HL-60 (cell line): ENCODE measurements around the gene SIX4.

Source experiments
- DNase-seq, 2 experiments: peaks; one replicate each; pipeline ENCODE4 v3.0.0-alpha.2; 2010 to 2020; ENCODE audit warnings: low read depth in 1 of 2, low spot score in 1 of 2
- H3K27ac ChIP-seq: fragments of 250-450 bp; sonication (Bioruptor Pico); replicated peaks from 2 replicates; pipeline ENCODE4 v1.5.1; 2020; ENCODE audit warnings: mild to moderate bottlenecking, moderate library complexity
- H3K27me3 ChIP-seq: fragments of 250-450 bp; sonication (Bioruptor Pico); 2 replicates; pipeline ENCODE4 v1.5.1; 2021; ENCODE audit warnings: mild to moderate bottlenecking, moderate library complexity; ENCODE audit not compliant: insufficient read depth, poor library complexity, severe bottlenecking
- H3K4me3 ChIP-seq: replicated peaks from 2 replicates; pipeline ENCODE4 v1.5.1; 2011; ENCODE audit warnings: mild to moderate bottlenecking, control low read depth, low read length; ENCODE audit not compliant: insufficient read depth
- CTCF ChIP-seq: IDR thresholded peaks from one replicate; pipeline ENCODE4 v1.5.1; 2011; ENCODE audit warnings: low read length, control low read depth, inconsistent platforms; ENCODE audit not compliant: insufficient read depth
- GABPA ChIP-seq: IDR thresholded peaks from 2 replicates; pipeline ENCODE4 v1.6.1; 2012; ENCODE audit warnings: low read depth
- POLR2AphosphoS5 ChIP-seq: IDR thresholded peaks from 2 replicates; pipeline ENCODE4 v1.6.1; 2012; ENCODE audit warnings: low read depth
- REST ChIP-seq: IDR thresholded peaks from 2 replicates; pipeline ENCODE4 v1.6.1; 2012; ENCODE audit warnings: low read depth; ENCODE audit not compliant: insufficient replicate concordance
- SPI1 ChIP-seq: IDR thresholded peaks from 2 replicates; pipeline ENCODE4 v1.6.1; 2012; ENCODE audit warnings: low read depth, mild to moderate bottlenecking, borderline replicate concordance

The SIX4 gene

GRCh38 chr14:60760644-60761364 is 36.7 kb upstream of the SIX4 start:
- TF ChIP-seq POLR2AphosphoS5 (no peak), CTCF (no peak), REST (no peak), SPI1 (no peak), GABPA (no peak)
- Histone ChIP-seq H3K27me3 (no peaks in the 10 kb centered on the region), H3K27ac (peak overlapping the region; percentile 28; the same call in 1 of the 2 replicates), H3K4me3 (no peak overlapping the region)
- DNase-seq = no peak

- no peaks in the 10 kb centered on the region for H3K27me3 ChIP-seq
- peak in 1 of 2 experiments; percentile 49 for DNase-seq
Observed at GRCh38 chr14:60760209-60760608, 36.1 kb upstream of the SIX4 start.

More at GRCh38 chr14:60760209-60760608, 36.1 kb upstream of the SIX4 start:
- no peak overlapping the region for H3K4me3 ChIP-seq
- no peak for TF ChIP-seq GABPA
- no peak for TF ChIP-seq CTCF
- no peak for TF ChIP-seq SPI1
- TF ChIP-seq REST = no peak
- TF ChIP-seq POLR2AphosphoS5 = no peak
- peak overlapping the region; percentile 28; the same call in 1 of the 2 replicates for H3K27ac ChIP-seq
